ENCODE results near the gene SMAD1.

- TF ChIP-seq POLR2AphosphoS5 (IDR thresholded peaks at IDR 0.05; ENCODE audit: borderline replicate concordance, low read depth, low read length): no peak
- no peak for TF ChIP-seq EZH2 (IDR thresholded peaks at IDR 0.05)
Measured at GRCh38 chr4:145498430-145498829, 16.8 kb downstream of the SMAD1 start.
